Psoas muscle (tissue), 8 donors: ENCODE measurements around the gene SEPTIN8. TPM values are rescaled to one million over a fixed set of nuclear protein-coding genes. Genes with fewer than 3 reads are reported as not detected.
A peak's percentile ranks its signal among the peaks of the same experiment; 100 is the strongest.

Experiments
- ATAC-seq, 4 donors: fragments of 200-7000 bp; cut with Tn5 transposase; one replicate each; pipeline ENCODE4 v1.9.1; 2020; ENCODE audit warnings: moderate library complexity in 3 of 4, mild to moderate bottlenecking in 2 of 4
- DNase-seq, 2 donors: peaks; one replicate each; pipeline ENCODE4 v3.0.0-alpha.2; 2020
- H3K27ac ChIP-seq: fragments of 200-600 bp; one replicate; pipeline ENCODE4 v1.8.0; 2022
- H3K27me3 ChIP-seq, 3 donors: fragments of 200-600 bp in 1 of 3; one replicate each; pipeline versions ENCODE4 v1.6.1 to v1.8.0; 2013 to 2022; ENCODE audit warnings: low read length in 2 of 3, mild to moderate bottlenecking in 2 of 3, moderate library complexity in 1 of 3; ENCODE audit not compliant: insufficient read depth in 3 of 3
- H3K36me3 ChIP-seq, 2 donors: fragments of 200-600 bp in 1 of 2; one replicate each; pipeline versions ENCODE4 v1.6.1 to v1.8.0; 2013 to 2022; ENCODE audit warnings: low read depth in 1 of 2, mild to moderate bottlenecking in 1 of 2, moderate library complexity in 1 of 2; ENCODE audit not compliant: insufficient read depth in 1 of 2
- H3K4me1 ChIP-seq: fragments of 200-600 bp; one replicate; pipeline ENCODE4 v1.8.0; 2022
- H3K4me3 ChIP-seq: fragments of 200-600 bp; one replicate; pipeline ENCODE4 v1.8.0; 2022; ENCODE audit warnings: mild to moderate bottlenecking
- H3K9me3 ChIP-seq: fragments of 200-600 bp; one replicate; pipeline ENCODE4 v1.8.0; 2022
- WGBS, 3 donors: extraction: QIAGEN DNeasy Blood & Tissue Kit; methylation state at CpG; one replicate each; pipeline versions ENCODE4 v1.1.6 to v1.1.7; 2013; 5-methylcytosine and 5-hydroxymethylcytosine counted together
- intact Hi-C, 2 donors: fragments of 100-400 bp; cut with DNase I; formaldehyde crosslinking; loops; one replicate each; pipeline versions ENCODE4 v1.11.0 to v1.14.2; 2022
- polyA plus RNA-seq, 3 donors: library from polyadenylated mRNA; stranded (reverse); fragments of 200-250 nt; gene quantifications; one replicate each; pipeline ENCODE4 v1.2.3, GENCODE V29; 2013
- total RNA-seq, 4 donors: library from RNA; stranded (reverse); fragmentation: NEBNext Ultra II Directional in 2 of 4; extraction: Animal tissue kit (Norgen Biotek cat#: 25700) in 2 of 4; gene quantifications; one replicate each; pipeline versions ENCODE4 v1.2.1 to v1.2.4, GENCODE V29; 2021 to 2023
- TF ChIP-seq, protein P1 (sequence below): fragments of 200-600 bp; IDR thresholded peaks from one replicate; pipeline ENCODE4 v1.8.0; 2022; ENCODE audit warnings: antibody characterized with exemption
- donor health status: healthy with polysubstance abuse.
- donor health status: DM: no; HTN: no; CAD: no; lungs with moderate emphysema.
- donor health status: Bipolar disorder and iron deficiency.
- donor health status: healthy.
- donor health status: DM: yes; HTN: yes; CAD: no.
- donor health status: DM: no; HTN: no; CAD: no.
- donor health status: DM: no; HTN: no; CAD: no.
- donor health status: DM: yes; HTN: yes; CAD: no.

Gene SEPTIN8
- total and polyA plus RNA-seq, 7 donors = 3.8 to 13.1 (median 9.2) TPM

DNA sequence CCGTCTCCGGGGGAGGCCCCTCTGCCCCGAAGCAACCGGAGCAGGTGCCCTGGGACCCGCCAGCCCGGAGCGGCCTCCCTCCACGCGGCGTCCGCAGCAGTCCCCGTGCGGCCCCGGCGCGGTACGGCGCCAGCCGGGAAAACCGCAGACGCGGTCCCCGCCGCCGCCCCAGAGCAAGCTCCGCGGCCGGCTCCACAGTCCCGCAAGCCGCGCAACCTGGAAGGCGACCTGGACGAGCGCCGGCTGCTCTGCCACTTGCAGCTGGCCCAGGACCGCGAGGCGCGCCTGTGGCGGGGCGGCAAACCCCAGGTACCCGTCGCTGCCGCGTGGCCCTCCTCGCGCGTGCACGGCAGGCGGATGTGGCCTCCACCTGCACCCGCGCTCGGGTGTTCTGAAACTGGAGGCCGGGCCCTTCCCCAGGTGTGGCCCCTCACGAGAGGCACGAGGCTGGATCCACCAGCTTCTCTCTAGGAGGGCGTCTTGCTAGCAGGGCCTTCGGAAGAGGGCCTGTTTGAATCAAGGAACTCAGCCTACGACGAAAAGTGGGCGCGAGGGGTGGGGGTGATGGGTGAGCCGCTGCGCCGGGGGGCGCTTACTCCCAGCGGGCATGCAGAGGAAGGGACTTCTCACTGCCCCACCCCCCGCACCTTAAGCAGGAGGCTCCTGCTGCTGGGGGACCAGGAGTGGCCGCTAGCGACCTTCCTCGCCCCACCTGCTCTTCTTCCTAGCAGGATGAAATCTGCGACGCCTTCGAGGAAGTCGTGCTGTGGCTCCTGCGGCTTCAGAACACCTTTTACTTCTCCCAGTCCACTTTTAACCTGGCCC lies 29.2 kb downstream of the SEPTIN8 start:
- Histone ChIP-seq H3K4me1 (peaks cover 9% of the 10 kb centered on the region), H3K9me3 (no peaks in the 10 kb centered on the region), H3K36me3 (no peaks in the 10 kb centered on the region), H3K4me3 (peak overlapping the region; percentile 59), H3K27me3 (peaks cover 0 to 53% (median 13%) of the 10 kb centered on the region in 3 donors), H3K27ac (no peak overlapping the region)
- WGBS, 3 donors = 34 to 36% (median 34%) methylated on average over 59 to 76 of the region's 76 CpGs
- intact Hi-C loops = no loop called here
- ATAC-seq (peak; percentile 15 to 52 (median 16)), DNase-seq (no peak)
- TF ChIP-seq, protein P1, sequence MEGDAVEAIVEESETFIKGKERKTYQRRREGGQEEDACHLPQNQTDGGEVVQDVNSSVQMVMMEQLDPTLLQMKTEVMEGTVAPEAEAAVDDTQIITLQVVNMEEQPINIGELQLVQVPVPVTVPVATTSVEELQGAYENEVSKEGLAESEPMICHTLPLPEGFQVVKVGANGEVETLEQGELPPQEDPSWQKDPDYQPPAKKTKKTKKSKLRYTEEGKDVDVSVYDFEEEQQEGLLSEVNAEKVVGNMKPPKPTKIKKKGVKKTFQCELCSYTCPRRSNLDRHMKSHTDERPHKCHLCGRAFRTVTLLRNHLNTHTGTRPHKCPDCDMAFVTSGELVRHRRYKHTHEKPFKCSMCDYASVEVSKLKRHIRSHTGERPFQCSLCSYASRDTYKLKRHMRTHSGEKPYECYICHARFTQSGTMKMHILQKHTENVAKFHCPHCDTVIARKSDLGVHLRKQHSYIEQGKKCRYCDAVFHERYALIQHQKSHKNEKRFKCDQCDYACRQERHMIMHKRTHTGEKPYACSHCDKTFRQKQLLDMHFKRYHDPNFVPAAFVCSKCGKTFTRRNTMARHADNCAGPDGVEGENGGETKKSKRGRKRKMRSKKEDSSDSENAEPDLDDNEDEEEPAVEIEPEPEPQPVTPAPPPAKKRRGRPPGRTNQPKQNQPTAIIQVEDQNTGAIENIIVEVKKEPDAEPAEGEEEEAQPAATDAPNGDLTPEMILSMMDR = no peak

DNA sequence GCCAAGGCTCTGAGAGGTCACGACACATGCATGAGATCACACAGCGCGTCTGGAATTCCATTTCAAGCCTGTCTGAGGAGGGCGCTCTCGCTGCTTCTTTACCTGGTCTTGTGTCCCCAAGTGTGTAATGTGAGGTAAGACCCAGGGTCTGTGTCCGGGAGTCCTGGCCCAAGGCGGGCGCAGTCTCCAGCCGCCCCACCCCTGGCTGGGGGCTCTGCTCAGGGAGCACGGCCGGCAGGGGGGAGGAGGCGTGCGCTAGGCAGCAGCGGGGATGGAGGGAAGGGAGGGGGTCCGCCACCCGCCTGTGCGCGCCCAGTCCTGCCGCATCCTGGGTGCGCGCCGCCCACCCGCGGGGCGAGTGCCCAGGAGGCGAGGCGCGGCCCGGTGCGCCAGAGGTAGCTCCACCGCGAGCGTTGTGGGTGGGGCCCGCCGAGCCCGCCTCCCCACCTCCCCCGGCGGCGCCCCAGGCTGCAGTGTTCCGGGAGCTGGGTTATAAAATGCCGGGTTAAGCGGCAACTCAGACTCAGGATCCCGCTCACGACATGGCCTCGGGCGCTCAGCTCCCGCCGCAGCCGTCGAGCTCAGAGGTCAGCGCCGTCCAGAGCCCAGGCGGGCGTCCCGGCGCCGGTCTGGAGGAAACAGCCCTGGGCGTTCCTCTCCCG lies 30.0 kb downstream of the SEPTIN8 start, which contains the start of gene CCNI2:
Gene CCNI2, plus strand, starts transcription at position 473 of the 662 bp plus-strand sequence. Its CDS starts 70 bp downstream, at position 543.
- peak within 1 kb of the TSS; percentile 59 for H3K4me3 ChIP-seq
- TF ChIP-seq, protein P1 = no peak
- WGBS, 3 donors = 3% methylated on average over 42 to 59 of the region's 59 CpGs
- H3K27ac ChIP-seq = no peak within 1 kb of the TSS
- DNase-seq = peak in 1 of 2 donors; percentile 25
- H3K4me1 ChIP-seq = peaks cover 9% of the 10 kb centered on the region
- intact Hi-C loops = no loop called here
- ATAC-seq = peak in 3 of 4 donors; percentile 30 to 31 (median 30)
- peaks cover 2 to 59% (median 15%) of the 10 kb centered on the region in 3 donors for H3K27me3 ChIP-seq
- no peaks in the 10 kb centered on the region for H3K36me3 ChIP-seq
- no peaks in the 10 kb centered on the region for H3K9me3 ChIP-seq

DNA sequence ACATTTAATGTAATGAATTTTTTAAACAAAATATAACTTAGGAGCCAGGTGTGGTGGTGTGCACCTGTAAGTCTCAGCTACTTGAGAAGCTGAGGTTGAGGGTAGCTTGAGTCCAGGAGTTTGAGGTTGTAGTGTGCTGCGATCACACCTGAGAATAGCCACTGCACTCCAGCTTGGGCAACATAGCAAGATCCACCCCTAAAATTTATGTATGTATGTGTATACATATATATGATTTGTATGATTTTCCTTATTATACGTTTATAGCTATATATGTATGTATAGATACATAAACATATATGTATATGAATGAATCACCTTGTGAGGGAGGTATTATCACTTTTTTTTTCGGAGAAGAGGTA lies 30.5 kb downstream of the SEPTIN8 start:
- TF ChIP-seq, protein P1 = no peak
- intact Hi-C loops = no loop called here
- peaks cover 9% of the 10 kb centered on the region for H3K4me1 ChIP-seq

DNA sequence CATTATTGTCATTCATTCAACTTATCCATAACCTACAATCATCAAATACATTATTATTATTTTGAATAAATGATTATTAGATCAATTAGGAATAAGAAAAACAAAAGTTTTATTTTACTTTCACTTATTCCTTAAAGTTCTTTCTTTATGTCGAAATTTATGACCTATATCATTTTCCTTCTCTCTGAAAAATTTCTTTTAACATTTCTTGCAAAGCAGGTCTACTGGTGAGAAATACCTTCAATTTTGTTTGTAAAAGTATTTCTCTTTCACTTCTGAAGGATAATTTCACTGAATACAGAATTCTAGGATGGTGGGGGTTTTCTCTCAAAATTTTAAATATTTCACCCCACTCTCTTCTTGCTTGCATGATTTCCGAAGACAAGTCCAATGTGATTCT lies 32.4 kb downstream of the SEPTIN8 start:
- H3K4me1 ChIP-seq = peaks cover 9% of the 10 kb centered on the region
- DNase-seq = no peak
- intact Hi-C loops = no loop called here
- TF ChIP-seq, protein P1 = no peak
- H3K9me3 ChIP-seq = no peaks in the 10 kb centered on the region
- H3K27ac ChIP-seq = no peak overlapping the region
- no peaks in the 10 kb centered on the region for H3K36me3 ChIP-seq
- 64 to 93% (median 67%) methylated on average over 2 of the region's 2 CpGs for WGBS, 3 donors
- peaks cover 4 to 60% (median 15%) of the 10 kb centered on the region in 3 donors for H3K27me3 ChIP-seq
- H3K4me3 ChIP-seq = no peak overlapping the region
- no peak for ATAC-seq

More for the DNA sequence above, 30.5 kb downstream of the SEPTIN8 start:
- DNase-seq = no peak
- Histone ChIP-seq H3K9me3 (no peaks in the 10 kb centered on the region), H3K27ac (no peak overlapping the region), H3K4me3 (no peak overlapping the region), H3K27me3 (peaks cover 4 to 60% (median 15%) of the 10 kb centered on the region in 3 donors), H3K36me3 (no peaks in the 10 kb centered on the region)
- no peak for ATAC-seq
- WGBS, 3 donors = 27 to 37% (median 36%) methylated on average over 3 of the region's 3 CpGs
